Activated CD8-positive, alpha-beta memory T cell treated with anti-CD3 and anti-CD28 coated beads for 1 hour (primary cell): ENCODE data around the gene TLK1.
"Not testable (repeated sequence)": the region's sequence is repeated elsewhere in the genome, so short reads cannot be mapped to it uniquely, and the experiment has no call there.

Source experiments
- DNase-seq, 2 donors: peaks; one replicate each; pipeline ENCODE4 v3.0.0-alpha.2; 2020; ENCODE audit warnings: low read depth in 1 of 2; ENCODE audit errors: extremely low read depth in 1 of 2

TLK1 gene

GRCh38 chr2:171146071-171146470, 14.6 kb downstream of the TLK1 start:
- DNase-seq = no peak

- no peak for DNase-seq
These were observed 17.0 kb downstream of the TLK1 start for GRCh38 chr2:171143670-171144062.

- DNase-seq = no peak
These were observed 18.3 kb downstream of the TLK1 start for GRCh38 chr2:171142398-171142797.

- DNase-seq = no peak
These were observed 19.4 kb downstream of the TLK1 start for GRCh38 chr2:171141320-171141719.

GRCh38 chr2:171139860-171140259, 20.8 kb downstream of the TLK1 start:
- no peak for DNase-seq

GRCh38 chr2:171136024-171136423, 24.7 kb downstream of the TLK1 start:
- no peak for DNase-seq

- no peak for DNase-seq
These were observed 26.0 kb downstream of the TLK1 start for GRCh38 chr2:171134624-171135230.

- DNase-seq = no peak
These were observed 28.6 kb downstream of the TLK1 start for GRCh38 chr2:171132086-171132485.

GRCh38 chr2:171128461-171128860, 32.2 kb downstream of the TLK1 start:
- no peak for DNase-seq

- no peak for DNase-seq
These were observed 36.2 kb downstream of the TLK1 start for GRCh38 chr2:171124541-171124940.

GRCh38 chr2:171109571-171109970, 51.1 kb downstream of the TLK1 start:
- no peak for DNase-seq

GRCh38 chr2:171109020-171109419, 51.7 kb downstream of the TLK1 start:
- no peak for DNase-seq

- no peak for DNase-seq
These were observed 52.9 kb downstream of the TLK1 start for GRCh38 chr2:171107803-171108202.

- DNase-seq = no peak
These were observed 56.3 kb downstream of the TLK1 start for GRCh38 chr2:171104379-171104778.

GRCh38 chr2:171102802-171103201, 57.9 kb downstream of the TLK1 start:
- no peak for DNase-seq

- DNase-seq = no peak
These were observed 60.3 kb downstream of the TLK1 start for GRCh38 chr2:171100370-171100769.

GRCh38 chr2:171098607-171099006, 62.1 kb downstream of the TLK1 start:
- no peak for DNase-seq

GRCh38 chr2:171095014-171095582, 65.6 kb downstream of the TLK1 start:
- no peak for DNase-seq

- DNase-seq = not testable (repeated sequence)
These were observed 69.2 kb downstream of the TLK1 start for GRCh38 chr2:171091517-171091916.

- DNase-seq = no peak
These were observed 71.2 kb downstream of the TLK1 start for GRCh38 chr2:171089489-171089888.

GRCh38 chr2:171088057-171088834, 72.4 kb downstream of the TLK1 start:
- no peak for DNase-seq

GRCh38 chr2:171087547-171087946, 73.1 kb downstream of the TLK1 start:
- DNase-seq = no peak
